ENCODE results near the gene DOCK6.

The DOCK6 gene, protein sequence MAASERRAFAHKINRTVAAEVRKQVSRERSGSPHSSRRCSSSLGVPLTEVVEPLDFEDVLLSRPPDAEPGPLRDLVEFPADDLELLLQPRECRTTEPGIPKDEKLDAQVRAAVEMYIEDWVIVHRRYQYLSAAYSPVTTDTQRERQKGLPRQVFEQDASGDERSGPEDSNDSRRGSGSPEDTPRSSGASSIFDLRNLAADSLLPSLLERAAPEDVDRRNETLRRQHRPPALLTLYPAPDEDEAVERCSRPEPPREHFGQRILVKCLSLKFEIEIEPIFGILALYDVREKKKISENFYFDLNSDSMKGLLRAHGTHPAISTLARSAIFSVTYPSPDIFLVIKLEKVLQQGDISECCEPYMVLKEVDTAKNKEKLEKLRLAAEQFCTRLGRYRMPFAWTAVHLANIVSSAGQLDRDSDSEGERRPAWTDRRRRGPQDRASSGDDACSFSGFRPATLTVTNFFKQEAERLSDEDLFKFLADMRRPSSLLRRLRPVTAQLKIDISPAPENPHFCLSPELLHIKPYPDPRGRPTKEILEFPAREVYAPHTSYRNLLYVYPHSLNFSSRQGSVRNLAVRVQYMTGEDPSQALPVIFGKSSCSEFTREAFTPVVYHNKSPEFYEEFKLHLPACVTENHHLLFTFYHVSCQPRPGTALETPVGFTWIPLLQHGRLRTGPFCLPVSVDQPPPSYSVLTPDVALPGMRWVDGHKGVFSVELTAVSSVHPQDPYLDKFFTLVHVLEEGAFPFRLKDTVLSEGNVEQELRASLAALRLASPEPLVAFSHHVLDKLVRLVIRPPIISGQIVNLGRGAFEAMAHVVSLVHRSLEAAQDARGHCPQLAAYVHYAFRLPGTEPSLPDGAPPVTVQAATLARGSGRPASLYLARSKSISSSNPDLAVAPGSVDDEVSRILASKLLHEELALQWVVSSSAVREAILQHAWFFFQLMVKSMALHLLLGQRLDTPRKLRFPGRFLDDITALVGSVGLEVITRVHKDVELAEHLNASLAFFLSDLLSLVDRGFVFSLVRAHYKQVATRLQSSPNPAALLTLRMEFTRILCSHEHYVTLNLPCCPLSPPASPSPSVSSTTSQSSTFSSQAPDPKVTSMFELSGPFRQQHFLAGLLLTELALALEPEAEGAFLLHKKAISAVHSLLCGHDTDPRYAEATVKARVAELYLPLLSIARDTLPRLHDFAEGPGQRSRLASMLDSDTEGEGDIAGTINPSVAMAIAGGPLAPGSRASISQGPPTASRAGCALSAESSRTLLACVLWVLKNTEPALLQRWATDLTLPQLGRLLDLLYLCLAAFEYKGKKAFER (N-terminal part only)

DNA sequence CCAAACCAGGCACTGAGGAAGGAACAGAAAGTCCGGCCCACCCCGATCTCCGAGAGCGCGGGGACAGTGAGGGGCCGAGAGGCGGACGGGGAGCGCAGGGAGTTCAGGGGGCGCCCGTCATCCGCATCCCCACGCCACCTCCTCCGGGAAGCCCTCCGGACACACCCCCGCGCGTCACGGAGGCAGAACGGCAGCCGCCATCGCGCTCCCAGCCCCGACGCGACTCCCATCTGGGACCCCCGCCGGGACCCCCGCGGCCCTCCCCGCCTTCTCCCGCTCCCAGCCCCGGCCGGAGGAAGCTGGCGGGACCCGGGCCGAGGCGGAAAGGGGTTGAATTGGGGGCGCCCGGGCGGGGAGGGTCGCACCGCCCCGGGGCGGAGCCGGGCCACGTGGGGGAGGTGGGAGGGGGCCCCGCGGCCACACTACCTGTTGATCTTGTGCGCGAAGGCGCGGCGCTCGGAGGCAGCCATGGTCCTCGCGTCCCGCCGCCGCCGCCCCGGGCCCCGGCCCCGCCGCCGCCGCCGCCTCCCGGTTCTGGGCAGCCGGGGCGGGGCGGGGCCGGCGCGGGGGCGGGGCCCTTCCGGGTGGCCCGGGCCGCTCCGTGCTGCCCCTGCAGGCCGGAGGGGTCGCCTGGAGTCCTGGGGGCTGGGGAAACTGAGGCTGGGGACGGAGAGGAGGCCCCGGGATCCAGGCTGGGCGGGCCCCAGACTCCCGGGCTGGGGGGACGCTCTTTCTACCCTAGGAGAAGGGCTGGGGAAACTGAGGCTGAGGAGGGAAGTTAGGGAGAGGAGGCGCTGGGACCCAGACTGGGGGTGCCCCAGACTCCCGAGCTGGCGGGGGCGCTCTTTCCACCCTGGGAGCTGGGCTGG is at the start of gene DOCK6:
Gene DOCK6 (minus strand): TSS at position 554 of the 869 bp plus-strand sequence. CDS start 84 bp downstream, at position 470.
- no peak for DNase-seq
- Histone ChIP-seq H3K27me3 (no peaks in the 10 kb centered on the region), H3K4me3 (peak within 1 kb of the TSS; percentile 96 to 99), H3K9me3 (no peaks in the 10 kb centered on the region), H3K27ac (peak within 1 kb of the TSS; percentile 81 to 91), H3K4me1 (peaks cover 0 to 16% (median 9%) of the 10 kb centered on the region in 4 donors), H3K36me3 (no peaks in the 10 kb centered on the region)
- intact Hi-C loops (cut with DNase I; ENCODE audit: low total_unique reads): no loop called here
- TF ChIP-seq, protein P1, sequence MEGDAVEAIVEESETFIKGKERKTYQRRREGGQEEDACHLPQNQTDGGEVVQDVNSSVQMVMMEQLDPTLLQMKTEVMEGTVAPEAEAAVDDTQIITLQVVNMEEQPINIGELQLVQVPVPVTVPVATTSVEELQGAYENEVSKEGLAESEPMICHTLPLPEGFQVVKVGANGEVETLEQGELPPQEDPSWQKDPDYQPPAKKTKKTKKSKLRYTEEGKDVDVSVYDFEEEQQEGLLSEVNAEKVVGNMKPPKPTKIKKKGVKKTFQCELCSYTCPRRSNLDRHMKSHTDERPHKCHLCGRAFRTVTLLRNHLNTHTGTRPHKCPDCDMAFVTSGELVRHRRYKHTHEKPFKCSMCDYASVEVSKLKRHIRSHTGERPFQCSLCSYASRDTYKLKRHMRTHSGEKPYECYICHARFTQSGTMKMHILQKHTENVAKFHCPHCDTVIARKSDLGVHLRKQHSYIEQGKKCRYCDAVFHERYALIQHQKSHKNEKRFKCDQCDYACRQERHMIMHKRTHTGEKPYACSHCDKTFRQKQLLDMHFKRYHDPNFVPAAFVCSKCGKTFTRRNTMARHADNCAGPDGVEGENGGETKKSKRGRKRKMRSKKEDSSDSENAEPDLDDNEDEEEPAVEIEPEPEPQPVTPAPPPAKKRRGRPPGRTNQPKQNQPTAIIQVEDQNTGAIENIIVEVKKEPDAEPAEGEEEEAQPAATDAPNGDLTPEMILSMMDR (IDR thresholded peaks at IDR 0.05): peak; percentile 33 to 39

DNA sequence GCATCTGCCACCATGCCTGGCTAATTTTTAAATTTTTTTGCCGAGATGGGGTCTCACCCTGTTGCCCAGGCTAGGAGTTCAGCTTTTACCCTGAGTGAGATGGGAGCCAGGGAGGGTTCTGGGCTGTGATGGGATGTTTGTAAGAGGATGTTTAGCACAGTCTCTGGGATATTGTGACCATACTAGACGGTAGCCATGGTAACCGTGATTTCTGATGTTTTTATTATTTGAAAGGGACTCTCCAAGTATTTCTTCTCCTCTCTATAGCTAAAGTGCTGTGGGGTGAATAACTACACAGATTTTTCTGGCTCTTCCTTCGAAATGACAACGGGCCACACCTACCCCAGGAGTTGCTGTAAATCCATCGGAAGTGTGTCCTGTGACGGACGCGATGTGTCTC is 44.0 kb upstream of the DOCK6 start:
- no peak overlapping the region for H3K4me3 ChIP-seq
- TF ChIP-seq, protein P1 (IDR thresholded peaks at IDR 0.05): no peak
- H3K36me3 ChIP-seq: no peaks in the 10 kb centered on the region
- peaks cover 0 to 17% of the 10 kb centered on the region in 2 donors for H3K27me3 ChIP-seq
- H3K9me3 ChIP-seq: no peaks in the 10 kb centered on the region
- DNase-seq: no peak
- intact Hi-C loops (cut with DNase I; ENCODE audit: low total_unique reads): no loop called here
- no peaks in the 10 kb centered on the region for H3K4me1 ChIP-seq
- no peak overlapping the region for H3K27ac ChIP-seq

DNA sequence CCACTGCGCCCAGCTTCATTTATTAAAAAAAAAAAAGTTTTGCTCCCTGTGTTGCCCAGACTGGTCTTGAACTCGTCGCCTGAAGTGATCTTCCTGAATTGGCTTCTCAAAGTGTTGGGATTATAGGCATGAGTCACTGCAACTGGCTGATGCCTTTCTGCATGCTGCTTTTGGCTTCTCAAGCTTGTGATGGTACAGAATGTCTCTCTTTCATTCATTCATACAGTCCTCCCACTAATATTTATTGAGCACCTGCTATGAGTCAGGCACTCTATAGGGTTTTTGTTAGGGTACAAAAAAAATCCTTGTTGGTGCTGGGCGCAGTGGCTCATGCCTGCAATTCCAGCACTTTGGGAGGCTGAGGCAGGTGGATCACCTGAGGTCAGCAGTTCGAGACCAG is 42.6 kb upstream of the DOCK6 start:
- TF ChIP-seq, protein P1 (IDR thresholded peaks at IDR 0.05): no peak
- no peaks in the 10 kb centered on the region for H3K36me3 ChIP-seq
- no peaks in the 10 kb centered on the region for H3K9me3 ChIP-seq
- intact Hi-C loops (cut with DNase I; ENCODE audit: low total_unique reads): no loop called here
- peaks cover 0 to 16% of the 10 kb centered on the region in 2 donors for H3K27me3 ChIP-seq
- DNase-seq: no peak
- no peaks in the 10 kb centered on the region for H3K4me1 ChIP-seq
- no peak overlapping the region for H3K4me3 ChIP-seq
- H3K27ac ChIP-seq: no peak overlapping the region

DNA sequence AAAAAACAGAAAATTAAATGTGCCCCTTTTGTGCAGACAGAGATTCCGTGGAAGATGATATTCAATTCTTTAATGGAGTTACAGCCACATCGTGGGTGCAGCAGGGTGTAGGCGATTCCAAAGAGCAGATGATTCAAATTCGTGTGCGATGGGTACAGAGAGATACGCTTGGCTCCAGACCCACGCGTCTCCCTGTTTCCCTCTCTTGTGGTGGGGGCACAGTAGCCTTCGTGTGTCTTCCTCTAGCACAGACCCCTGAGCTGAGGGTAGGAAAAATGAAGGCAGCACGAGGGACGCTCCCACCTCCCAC is 38.4 kb upstream of the DOCK6 start:
- Histone ChIP-seq H3K4me1 (peaks cover 0 to 12% (median 6%) of the 10 kb centered on the region in 4 donors), H3K27me3 (peaks cover 0 to 4% of the 10 kb centered on the region in 2 donors), H3K27ac (no peak overlapping the region), H3K9me3 (no peaks in the 10 kb centered on the region), H3K36me3 (no peaks in the 10 kb centered on the region), H3K4me3 (no peak overlapping the region)
- TF ChIP-seq, protein P1 (IDR thresholded peaks at IDR 0.05): no peak
- intact Hi-C loops (cut with DNase I; ENCODE audit: low total_unique reads): no loop called here
- no peak for DNase-seq
